Motor neuron (in vitro differentiated cells): ENCODE data around the gene SORL1. TPM values are rescaled to one million over a fixed set of nuclear protein-coding genes. Genes with fewer than 3 reads are reported as not detected.

Experiments used
- ATAC-seq, 8 experiments: fragments of 200-7000 bp; cut with Tn5 transposase; replicated peaks in 6 of 8; 2 replicates each; pipeline ENCODE4 v1.8.0; 2021; ENCODE audit warnings: mild to moderate bottlenecking in 8 of 8, moderate library complexity in 8 of 8
- H3K27ac ChIP-seq, 2 donors: fragments of 250-450 bp; sonication (Bioruptor Pico); 2 replicates each; pipeline ENCODE4 v1.9.0; 2021; ENCODE audit warnings: antibody characterized with exemption in 2 of 2, mild to moderate bottlenecking in 2 of 2, moderate library complexity in 1 of 2
- H3K4me1 ChIP-seq, 2 donors: fragments of 250-450 bp; sonication (Bioruptor Pico); replicated peaks in 1 of 2; 2 replicates each; pipeline ENCODE4 v1.6.1; 2021; ENCODE audit warnings: antibody characterized with exemption in 2 of 2, mild to moderate bottlenecking in 2 of 2, moderate library complexity in 1 of 2
- H3K4me3 ChIP-seq, 5 donors: fragments of 250-450 bp; sonication (Bioruptor Pico); 2 replicates each; pipeline ENCODE4 v1.9.0; 2021; ENCODE audit warnings: antibody characterized with exemption in 5 of 5, mild to moderate bottlenecking in 5 of 5, moderate library complexity in 4 of 5
- WGBS, 10 experiments: fragments of 450-650 bp; shearing (Covaris generic); methylation state at CpG; one replicate each; pipeline ENCODE4 v1.0.0; 2022; 5-methylcytosine and 5-hydroxymethylcytosine counted together
- in situ Hi-C, 9 experiments: fragments of 400-800 bp; cut with MboI; loops; one replicate each; pipeline ENCODE4 v1.15.0; 2021; ENCODE audit warnings: low sequenced_read_pairs in 9 of 9, low pct_unique_long_range_greater_than_20kb in 2 of 9; ENCODE audit not compliant: unreplicated experiment in 9 of 9
- total RNA-seq, 8 experiments: library from RNA; unstranded; fragments of 300-600 nt; gene quantifications; 2 replicates each; pipeline versions ENCODE4 v1.2.3 to v1.2.4, GENCODE V29; 2022

The SORL1 gene
- total RNA-seq, 8 experiments from 2014 or later, result 0.36 to 39.4 (median 21.8) TPM

DNA sequence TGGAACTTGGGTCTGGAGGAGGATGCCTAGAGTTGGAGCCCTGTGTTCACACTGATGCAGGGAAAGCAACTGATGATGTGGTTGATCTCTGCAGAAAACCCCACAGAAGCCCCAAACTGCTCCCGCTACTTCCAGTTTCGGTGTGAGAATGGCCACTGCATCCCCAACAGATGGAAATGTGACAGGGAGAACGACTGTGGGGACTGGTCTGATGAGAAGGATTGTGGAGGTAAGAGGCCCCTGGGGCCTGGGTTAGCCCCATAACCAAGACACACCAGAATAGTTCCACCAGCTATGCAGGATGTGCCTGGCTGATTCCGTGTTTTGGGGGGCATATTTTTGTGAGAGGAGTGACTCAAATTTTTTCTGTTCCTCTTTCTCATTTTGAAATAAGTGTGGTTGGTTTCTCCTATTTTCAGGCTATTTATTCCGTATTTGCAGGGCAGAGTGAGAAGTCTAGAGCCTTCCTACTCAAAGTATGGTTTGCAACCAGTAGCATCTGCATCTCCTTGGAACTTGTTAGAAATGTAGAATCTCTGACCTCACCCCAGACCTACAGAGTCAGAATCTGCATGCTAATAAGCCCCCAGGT, 137.9 kb downstream of the SORL1 start:
- in situ Hi-C loops, result loop anchor here in 2 of 9 experiments (5.0 to 10.0 kb wide), 2 partner anchors 268 to 275 kb away; no protein-coding TSS in a partner anchor

GRCh38 chr11:121590772-121591404, 138.8 kb downstream of the SORL1 start:
- WGBS, 10 experiments, result 61 to 100% (median 94%) methylated on average over 1 to 9 of the region's 12 CpGs; no CpG with 5 or more reads in 3 of the 10 experiments
- no peak overlapping the region for H3K27ac ChIP-seq
- H3K4me1 ChIP-seq, result peaks cover 0 to 5% of the 10 kb centered on the region in 2 donors
- in situ Hi-C loops, result loop anchor here in 2 of 9 experiments (5.0 to 10.0 kb wide), 2 partner anchors 269 to 276 kb away; no protein-coding TSS in a partner anchor
- peak in 3 of 8 experiments; percentile 6 to 23 (median 20) for ATAC-seq
- H3K4me3 ChIP-seq, result no peak overlapping the region

More for the DNA sequence above, 137.9 kb downstream of the SORL1 start:
- H3K4me1 ChIP-seq, result peaks cover 0 to 5% of the 10 kb centered on the region in 2 donors
- no peak for ATAC-seq
- H3K27ac ChIP-seq, result no peak overlapping the region
- 39 to 92% (median 74%) methylated on average over 2 to 5 of the region's 5 CpGs; no CpG with 5 or more reads in 4 of the 10 experiments for WGBS, 10 experiments
- no peak overlapping the region for H3K4me3 ChIP-seq

GRCh38 chr11:121591405-121592033, 139.4 kb downstream of the SORL1 start:
- ATAC-seq, result peak; percentile 8 to 79 (median 68)
- in situ Hi-C loops, result loop anchor here in 2 of 9 experiments (5.0 to 10.0 kb wide), 2 partner anchors 269 to 277 kb away; no protein-coding TSS in a partner anchor
- Histone ChIP-seq H3K27ac (no peak overlapping the region), H3K4me3 (no peak overlapping the region), H3K4me1 (peaks cover 0 to 5% of the 10 kb centered on the region in 2 donors)
- WGBS, 10 experiments, result 0 to 80% (median 33%) methylated on average over 1 to 3 of the region's 3 CpGs; no CpG with 5 or more reads in 2 of the 10 experiments

- no peak overlapping the region for H3K4me3 ChIP-seq
- H3K27ac ChIP-seq, result no peak overlapping the region
- 67 to 100% (median 88%) methylated on average over 1 to 2 of the region's 2 CpGs; no CpG with 5 or more reads in 1 of the 10 experiments for WGBS, 10 experiments
- in situ Hi-C loops, result loop anchor here in 2 of 9 experiments (5.0 to 10.0 kb wide), 2 partner anchors 270 to 278 kb away; no protein-coding TSS in a partner anchor
- no peak for ATAC-seq
- H3K4me1 ChIP-seq, result peaks cover 0 to 5% of the 10 kb centered on the region in 2 donors
Observed at GRCh38 chr11:121592708-121593107, 140.6 kb downstream of the SORL1 start.

GRCh38 chr11:121595717-121596161, 143.6 kb downstream of the SORL1 start:
- H3K4me1 ChIP-seq, result no peaks in the 10 kb centered on the region
- no peak overlapping the region for H3K27ac ChIP-seq
- in situ Hi-C loops, result loop anchor here in 1 of 9 experiments (10.0 kb wide), 1 partner anchor 281 kb away; no protein-coding TSS in a partner anchor
- 0 to 100% (median 57%) methylated on average over 3 to 14 of the region's 15 CpGs; no CpG with 5 or more reads in 2 of the 10 experiments for WGBS, 10 experiments
- H3K4me3 ChIP-seq, result no peak overlapping the region
- ATAC-seq, result peak in 3 of 8 experiments; percentile 92 to 94 (median 94)

GRCh38 chr11:121596195-121597155, 144.4 kb downstream of the SORL1 start:
- in situ Hi-C loops, result loop anchor here in 1 of 9 experiments (10.0 kb wide), 1 partner anchor 282 kb away; no protein-coding TSS in a partner anchor
- Histone ChIP-seq H3K4me1 (no peaks in the 10 kb centered on the region), H3K4me3 (no peak overlapping the region), H3K27ac (no peak overlapping the region)
- ATAC-seq, result peak in 1 of 8 experiments; percentile 2
- WGBS, 10 experiments, result 35 to 100% (median 93%) methylated on average over 1 to 8 of the region's 19 CpGs; no CpG with 5 or more reads in 2 of the 10 experiments

DNA sequence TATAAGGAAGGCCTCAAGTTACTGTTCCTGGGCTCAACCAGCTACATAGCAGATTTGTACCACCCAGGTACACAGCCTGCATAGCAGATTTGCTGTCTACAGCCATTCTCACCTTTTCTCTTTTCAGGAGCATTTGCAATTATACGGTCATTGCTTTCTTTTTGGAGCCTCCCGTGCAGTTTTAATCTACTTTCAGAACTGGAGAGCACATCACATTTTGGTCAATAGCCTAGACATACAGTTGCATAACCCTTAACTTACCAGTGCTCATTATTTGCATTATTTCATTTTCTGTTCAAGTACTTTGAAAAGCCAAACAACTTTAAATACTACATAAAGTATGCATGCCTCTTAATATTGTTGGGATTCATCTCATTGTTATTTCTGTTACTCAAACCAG, 151.2 kb downstream of the SORL1 start:
- Histone ChIP-seq H3K4me1 (no peaks in the 10 kb centered on the region), H3K4me3 (no peak overlapping the region), H3K27ac (no peak overlapping the region)
- ATAC-seq, result no peak
- in situ Hi-C loops, result no loop called here
- 17 to 100% (median 87%) methylated on average over 1 to 2 of the region's 2 CpGs; no CpG with 5 or more reads in 2 of the 10 experiments for WGBS, 10 experiments

- ATAC-seq, result no peak
- 80 to 100% (median 94%) methylated on average over 1 to 4 of the region's 13 CpGs; no CpG with 5 or more reads in 5 of the 10 experiments for WGBS, 10 experiments
- Histone ChIP-seq H3K27ac (no peak overlapping the region), H3K4me1 (no peaks in the 10 kb centered on the region), H3K4me3 (no peak overlapping the region)
- in situ Hi-C loops, result no loop called here
Observed at GRCh38 chr11:121604152-121604551, 152.0 kb downstream of the SORL1 start.

- Histone ChIP-seq H3K4me1 (no peaks in the 10 kb centered on the region), H3K27ac (no peak overlapping the region), H3K4me3 (no peak overlapping the region)
- ATAC-seq, result no peak
- 70 to 100% (median 94%) methylated on average over 1 to 4 of the region's 4 CpGs; no CpG with 5 or more reads in 1 of the 10 experiments for WGBS, 10 experiments
- in situ Hi-C loops, result no loop called here
Observed at GRCh38 chr11:121606354-121606753, 154.2 kb downstream of the SORL1 start.

DNA sequence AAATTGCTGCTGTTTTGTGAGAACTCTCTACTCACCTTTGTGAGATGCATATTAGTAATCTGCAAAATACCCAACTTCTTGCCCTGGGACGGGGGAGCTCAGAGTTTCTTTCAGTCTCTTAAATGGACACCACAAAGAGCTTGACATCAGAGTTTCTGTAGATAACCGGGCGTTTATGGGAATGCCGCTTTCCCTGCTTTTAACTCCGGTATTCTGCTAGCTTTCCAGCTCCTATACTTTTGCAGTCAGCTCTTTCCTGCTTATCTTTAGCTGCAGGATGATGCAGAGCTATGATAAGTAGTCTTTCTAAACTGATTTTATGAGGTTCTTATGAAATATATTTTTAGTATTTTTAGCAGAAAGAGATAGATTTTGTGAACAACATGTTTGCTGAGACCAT, 155.2 kb downstream of the SORL1 start:
- H3K27ac ChIP-seq, result no peak overlapping the region
- no peak for ATAC-seq
- no peaks in the 10 kb centered on the region for H3K4me1 ChIP-seq
- whole genome bisulfite sequencing, 10 experiments, result 33 to 100% (median 80%) methylated on average over 1 to 5 of the region's 5 CpGs; no CpG with 5 or more reads in 3 of the 10 experiments
- in situ Hi-C loops, result no loop called here
- no peak overlapping the region for H3K4me3 ChIP-seq

- Histone ChIP-seq H3K27ac (no peak overlapping the region), H3K4me3 (no peak overlapping the region), H3K4me1 (no peaks in the 10 kb centered on the region)
- no peak for ATAC-seq
- in situ Hi-C loops, result no loop called here
- 50 to 100% (median 96%) methylated on average over 1 to 7 of the region's 9 CpGs; no CpG with 5 or more reads in 3 of the 10 experiments for WGBS, 10 experiments
Observed at GRCh38 chr11:121608545-121609098, 156.5 kb downstream of the SORL1 start.
